22Rv1 (cell line): ENCODE results near the gene SLC6A20.

Experiments
- CTCF ChIP-seq: fragments of 450-650 bp; IDR thresholded peaks from 2 replicates; pipeline ENCODE4 v1.5.1; 2017; ENCODE audit warnings: mild to moderate bottlenecking
- ZFX ChIP-seq: fragments of 450-650 bp; IDR thresholded peaks from 2 replicates; pipeline ENCODE4 v1.6.1; 2017; ENCODE audit warnings: antibody characterized with exemption, borderline replicate concordance

DNA sequence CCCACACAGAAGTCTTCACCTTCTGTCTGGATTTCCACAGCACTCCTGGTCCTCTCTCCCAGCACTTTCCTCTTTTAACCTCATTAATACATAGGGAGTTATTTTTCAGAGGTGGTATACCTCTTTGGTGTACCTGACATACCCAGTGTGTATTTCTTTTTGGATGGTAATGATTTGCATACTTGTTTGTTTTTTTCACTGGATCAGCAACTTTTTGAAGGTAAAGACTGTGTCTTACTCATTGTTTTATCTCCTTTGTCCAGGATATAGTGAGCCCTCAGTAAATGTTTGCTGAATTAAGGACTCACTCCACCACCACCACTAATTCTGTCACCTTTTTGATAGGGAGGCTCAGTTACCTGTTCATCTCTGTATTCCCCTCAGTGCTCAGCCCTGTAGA, 55.1 kb downstream of the SLC6A20 start:
- TF ChIP-seq CTCF: no peak
- TF ChIP-seq ZFX: no peak
